ENCODE measurements around the gene PRSS2.

DNA sequence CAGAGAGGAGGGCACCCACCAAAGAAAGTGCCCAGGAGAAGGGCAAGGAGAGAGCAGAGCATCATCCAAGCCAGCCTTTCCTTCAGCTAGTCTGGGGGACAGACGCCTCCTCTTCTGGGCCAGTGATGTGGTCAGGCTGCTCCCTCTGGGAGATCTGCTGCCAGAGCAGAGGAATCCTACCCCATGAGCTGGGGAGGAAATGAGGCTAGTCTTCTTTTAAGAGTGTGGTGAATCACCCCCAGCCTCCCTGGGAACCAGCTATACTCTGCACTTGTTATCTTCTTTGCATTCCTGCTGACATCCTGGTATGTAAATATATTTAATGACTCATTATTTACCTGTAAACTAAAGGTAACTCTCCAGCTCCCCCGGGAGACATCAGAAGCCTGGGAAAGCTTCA lies 42.5 kb downstream of the PRSS2 start:
- TF ChIP-seq, protein P1, sequence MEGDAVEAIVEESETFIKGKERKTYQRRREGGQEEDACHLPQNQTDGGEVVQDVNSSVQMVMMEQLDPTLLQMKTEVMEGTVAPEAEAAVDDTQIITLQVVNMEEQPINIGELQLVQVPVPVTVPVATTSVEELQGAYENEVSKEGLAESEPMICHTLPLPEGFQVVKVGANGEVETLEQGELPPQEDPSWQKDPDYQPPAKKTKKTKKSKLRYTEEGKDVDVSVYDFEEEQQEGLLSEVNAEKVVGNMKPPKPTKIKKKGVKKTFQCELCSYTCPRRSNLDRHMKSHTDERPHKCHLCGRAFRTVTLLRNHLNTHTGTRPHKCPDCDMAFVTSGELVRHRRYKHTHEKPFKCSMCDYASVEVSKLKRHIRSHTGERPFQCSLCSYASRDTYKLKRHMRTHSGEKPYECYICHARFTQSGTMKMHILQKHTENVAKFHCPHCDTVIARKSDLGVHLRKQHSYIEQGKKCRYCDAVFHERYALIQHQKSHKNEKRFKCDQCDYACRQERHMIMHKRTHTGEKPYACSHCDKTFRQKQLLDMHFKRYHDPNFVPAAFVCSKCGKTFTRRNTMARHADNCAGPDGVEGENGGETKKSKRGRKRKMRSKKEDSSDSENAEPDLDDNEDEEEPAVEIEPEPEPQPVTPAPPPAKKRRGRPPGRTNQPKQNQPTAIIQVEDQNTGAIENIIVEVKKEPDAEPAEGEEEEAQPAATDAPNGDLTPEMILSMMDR (IDR thresholded peaks at IDR 0.05), result no peak
- no peak for TF ChIP-seq POLR2A (IDR thresholded peaks at IDR 0.05)

All from uterus (tissue), 2 donors.